Stimulated activated CD8-positive, alpha-beta memory T cell treated with anti-CD3 and anti-CD28 coated beads, Interleukin-7, amount 100 ng/mL, for 24 hours (primary cell): ENCODE results near the gene FSTL4.
"Not testable (repeated sequence)": the region's sequence is repeated elsewhere in the genome, so short reads cannot be mapped to it uniquely, and the experiment has no call there.

Experiments
- DNase-seq: peaks from one replicate; pipeline ENCODE4 v3.0.0-alpha.2; 2020; ENCODE audit warnings: low read depth

FSTL4 gene

GRCh38 chr5:133222521-133222920 lies 389.8 kb downstream of the FSTL4 start:
- DNase-seq, result no peak

GRCh38 chr5:133222040-133222439 lies 390.3 kb downstream of the FSTL4 start:
- DNase-seq, result no peak

- DNase-seq, result no peak
These were observed 391.3 kb downstream of the FSTL4 start for GRCh38 chr5:133220851-133221674.

- DNase-seq, result no peak
These were observed 393.0 kb downstream of the FSTL4 start for GRCh38 chr5:133219296-133219695.

GRCh38 chr5:133216138-133216537 lies 396.2 kb downstream of the FSTL4 start:
- not testable (repeated sequence) for DNase-seq

GRCh38 chr5:133214153-133214820 lies 398.1 kb downstream of the FSTL4 start:
- no peak for DNase-seq

- no peak for DNase-seq
These were observed 406.7 kb downstream of the FSTL4 start for GRCh38 chr5:133205649-133206048.

- no peak for DNase-seq
These were observed 407.1 kb downstream of the FSTL4 start for GRCh38 chr5:133205204-133205603.

GRCh38 chr5:133203317-133204305 lies 408.7 kb downstream of the FSTL4 start:
- no peak for DNase-seq

- DNase-seq, result no peak
These were observed 410.2 kb downstream of the FSTL4 start for GRCh38 chr5:133202066-133202665.

- no peak for DNase-seq
These were observed 411.0 kb downstream of the FSTL4 start for GRCh38 chr5:133201310-133201709.

GRCh38 chr5:133200256-133200655 lies 412.1 kb downstream of the FSTL4 start:
- DNase-seq, result no peak

- no peak for DNase-seq
These were observed 412.7 kb downstream of the FSTL4 start for GRCh38 chr5:133199417-133200178.

- DNase-seq, result no peak
These were observed 413.8 kb downstream of the FSTL4 start for GRCh38 chr5:133198511-133198910.

GRCh38 chr5:133196441-133197085 lies 415.8 kb downstream of the FSTL4 start:
- DNase-seq, result no peak

- DNase-seq, result no peak
These were observed 417.1 kb downstream of the FSTL4 start for GRCh38 chr5:133195250-133195649.

GRCh38 chr5:133193794-133194193 lies 418.5 kb downstream of the FSTL4 start:
- no peak for DNase-seq

- no peak for DNase-seq
These were observed 419.6 kb downstream of the FSTL4 start for GRCh38 chr5:133192716-133193115.

- DNase-seq, result no peak
These were observed 422.5 kb downstream of the FSTL4 start for GRCh38 chr5:133189881-133190280.

GRCh38 chr5:133179405-133179804 lies 432.9 kb downstream of the FSTL4 start:
- DNase-seq, result no peak
